GM21576 (cell line): ENCODE results near the gene GBA2.
A peak's percentile ranks its signal among the peaks of the same experiment; 100 is the strongest.

Experiments used
- ATAC-seq: cut with Tn5 transposase; IDR thresholded peaks from one replicate; pipeline ENCODE4 v1.9.1; 2021; ENCODE audit warnings: mild to moderate bottlenecking, moderate library complexity; ENCODE audit not compliant: unreplicated experiment

The GBA2 gene

DNA sequence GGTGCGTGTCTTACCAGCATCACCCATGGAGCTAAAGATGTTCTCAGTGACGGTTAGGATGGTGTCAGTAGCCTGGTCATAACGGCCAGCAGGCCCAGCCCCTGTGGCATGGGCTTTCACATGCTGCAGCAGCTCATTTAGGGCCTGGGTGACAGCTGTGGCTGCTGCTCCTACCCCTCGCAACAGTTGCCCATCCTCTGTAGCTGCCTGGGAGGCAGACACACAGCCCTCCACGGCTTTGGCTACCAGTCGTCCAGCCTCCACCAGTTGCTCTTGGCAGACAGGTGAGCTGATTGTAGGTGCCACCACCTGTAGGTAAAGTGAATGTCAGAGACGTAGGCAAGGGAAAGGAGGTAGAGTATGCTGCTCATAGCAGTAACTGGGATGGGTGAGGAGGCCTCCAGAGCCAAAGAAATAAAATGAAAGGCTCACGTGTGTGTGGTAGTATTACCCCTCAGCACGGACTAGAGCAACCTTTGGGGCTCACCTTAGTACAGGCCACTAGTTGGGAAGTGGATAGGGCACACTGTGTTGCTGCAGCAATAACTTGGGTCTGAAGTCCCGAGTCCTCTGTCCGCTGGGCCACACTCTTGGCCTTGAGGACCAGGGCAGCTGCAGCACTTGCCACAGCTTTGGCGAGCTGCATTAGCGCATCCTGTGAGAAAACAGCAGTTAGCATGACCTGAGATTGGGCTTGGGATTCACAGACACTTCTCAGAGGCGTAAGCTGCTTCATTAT, 31.7 kb downstream of the GBA2 start:
- ATAC-seq = no peak

DNA sequence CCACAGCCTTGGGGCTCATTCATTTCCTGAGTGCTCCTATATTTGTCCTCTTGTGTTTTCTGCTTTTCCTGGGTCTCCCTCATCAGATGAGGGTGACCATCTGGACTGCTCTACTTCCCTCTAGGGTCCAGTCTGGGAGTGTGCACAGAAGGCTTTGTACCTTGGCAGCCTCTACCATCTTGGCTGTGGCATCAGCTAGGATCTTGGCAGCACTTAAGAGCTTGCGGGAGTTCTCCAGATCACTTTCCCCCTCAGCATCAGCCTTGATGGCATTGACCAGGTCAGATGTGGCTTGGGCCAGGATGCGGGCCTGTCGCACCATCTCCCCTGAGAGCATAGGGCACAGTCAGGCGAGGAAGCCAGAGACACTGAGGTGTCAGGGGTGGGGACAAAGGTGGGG, 32.8 kb downstream of the GBA2 start:
- no peak for ATAC-seq

DNA sequence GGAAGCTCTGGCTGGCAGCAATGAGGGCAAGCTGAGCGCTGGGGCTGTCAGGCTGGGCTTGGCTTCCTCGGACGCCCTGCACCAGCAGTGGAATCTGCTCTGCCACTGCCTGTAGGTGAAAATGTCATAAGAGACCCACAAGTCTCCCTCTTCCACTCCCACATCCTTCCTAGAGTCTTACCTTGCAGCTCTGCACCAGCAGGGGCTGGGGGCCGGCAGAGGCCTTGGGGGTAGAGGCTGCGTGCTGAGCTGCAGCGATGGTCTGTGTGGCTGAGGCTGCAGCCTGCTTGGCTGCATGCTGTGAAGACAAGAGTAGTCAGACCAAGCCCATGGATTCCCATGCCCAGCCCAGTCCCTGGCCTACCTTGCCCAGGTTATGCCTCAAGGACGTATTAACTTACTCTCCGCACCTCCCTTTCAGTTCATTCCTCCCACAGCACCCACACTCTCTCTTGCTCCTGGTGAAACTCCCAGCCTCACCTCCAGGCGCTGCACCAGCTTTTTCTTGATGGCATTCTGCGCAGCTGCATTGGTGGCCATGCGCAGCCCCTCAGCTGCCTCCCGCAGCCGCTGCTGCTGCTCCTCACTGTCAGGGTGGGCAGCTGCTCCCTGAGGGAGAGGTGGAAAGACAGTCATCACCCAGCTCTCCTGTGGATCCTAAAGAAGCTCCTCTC, 34.3 kb downstream of the GBA2 start:
- ATAC-seq = no peak

DNA sequence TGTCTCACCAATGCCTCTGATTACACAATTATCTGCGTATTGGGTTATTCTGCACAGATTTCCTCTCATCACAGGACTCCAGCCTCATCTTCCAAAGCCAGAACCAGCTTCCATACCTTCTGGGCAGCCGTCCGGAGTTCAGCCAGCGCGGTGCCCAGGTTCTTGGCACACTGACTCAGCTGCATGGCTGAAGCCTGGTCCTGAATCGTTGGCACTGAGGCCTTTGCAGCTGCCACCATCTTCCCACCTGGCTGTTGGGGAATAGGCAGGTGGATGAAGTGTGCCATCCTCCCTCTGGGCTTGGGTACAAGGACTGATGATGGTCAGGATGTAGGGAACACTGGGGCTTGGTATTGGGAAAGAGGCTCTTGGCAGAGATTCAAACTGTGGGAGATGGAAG, 34.9 kb downstream of the GBA2 start:
- no peak for ATAC-seq

DNA sequence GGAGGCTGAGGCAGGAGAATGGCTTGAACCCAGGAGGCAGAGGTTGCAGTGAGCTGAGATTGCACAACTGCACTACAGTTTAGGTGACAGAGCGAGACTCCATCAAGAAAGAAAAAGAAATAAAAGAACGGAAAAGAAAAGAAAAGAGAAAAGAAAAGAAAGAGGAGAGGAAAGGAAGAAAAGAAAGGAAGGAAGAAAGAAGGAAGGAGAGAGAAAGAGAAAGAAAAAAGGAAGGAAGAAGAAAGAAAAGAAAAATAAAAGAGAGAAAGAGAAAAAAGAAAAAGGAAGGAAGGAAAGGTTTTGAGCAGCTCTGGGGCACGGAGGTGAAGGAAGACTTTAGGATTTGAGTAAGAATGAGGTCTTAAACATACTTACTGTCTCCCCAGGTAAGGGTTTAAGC, 35.5 kb downstream of the GBA2 start:
- ATAC-seq = no peak

DNA sequence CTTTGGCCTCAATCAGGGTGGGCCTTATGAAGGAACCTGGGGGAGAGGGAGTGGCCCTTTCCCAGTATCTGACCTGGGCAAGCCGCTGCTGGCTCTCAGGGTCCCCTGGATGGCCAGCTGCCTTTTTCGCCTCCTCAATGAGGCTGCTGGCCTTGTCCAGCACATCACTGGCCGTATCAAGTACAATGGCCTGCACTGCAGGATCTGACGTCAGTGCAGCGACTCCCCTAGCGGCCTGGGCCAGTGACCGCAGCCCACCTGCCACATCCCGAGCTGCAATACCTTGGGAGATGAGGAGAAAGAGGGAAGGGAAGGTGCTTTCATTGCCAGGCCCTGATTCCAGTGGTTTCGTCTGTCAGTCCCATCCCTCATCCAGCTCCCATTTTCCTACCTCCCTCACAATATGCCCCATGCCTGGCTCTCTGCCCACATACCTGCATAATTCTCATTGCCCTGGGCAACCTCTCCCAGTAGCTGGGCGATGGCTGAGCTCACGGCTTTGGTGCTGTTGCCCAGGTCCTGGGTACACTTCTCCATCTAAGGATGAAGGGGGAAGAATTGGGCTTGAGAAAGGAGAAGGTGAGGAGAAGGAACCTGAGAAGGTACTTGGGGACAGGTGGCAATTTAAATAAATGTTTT, 36.1 kb downstream of the GBA2 start:
- ATAC-seq = no peak

DNA sequence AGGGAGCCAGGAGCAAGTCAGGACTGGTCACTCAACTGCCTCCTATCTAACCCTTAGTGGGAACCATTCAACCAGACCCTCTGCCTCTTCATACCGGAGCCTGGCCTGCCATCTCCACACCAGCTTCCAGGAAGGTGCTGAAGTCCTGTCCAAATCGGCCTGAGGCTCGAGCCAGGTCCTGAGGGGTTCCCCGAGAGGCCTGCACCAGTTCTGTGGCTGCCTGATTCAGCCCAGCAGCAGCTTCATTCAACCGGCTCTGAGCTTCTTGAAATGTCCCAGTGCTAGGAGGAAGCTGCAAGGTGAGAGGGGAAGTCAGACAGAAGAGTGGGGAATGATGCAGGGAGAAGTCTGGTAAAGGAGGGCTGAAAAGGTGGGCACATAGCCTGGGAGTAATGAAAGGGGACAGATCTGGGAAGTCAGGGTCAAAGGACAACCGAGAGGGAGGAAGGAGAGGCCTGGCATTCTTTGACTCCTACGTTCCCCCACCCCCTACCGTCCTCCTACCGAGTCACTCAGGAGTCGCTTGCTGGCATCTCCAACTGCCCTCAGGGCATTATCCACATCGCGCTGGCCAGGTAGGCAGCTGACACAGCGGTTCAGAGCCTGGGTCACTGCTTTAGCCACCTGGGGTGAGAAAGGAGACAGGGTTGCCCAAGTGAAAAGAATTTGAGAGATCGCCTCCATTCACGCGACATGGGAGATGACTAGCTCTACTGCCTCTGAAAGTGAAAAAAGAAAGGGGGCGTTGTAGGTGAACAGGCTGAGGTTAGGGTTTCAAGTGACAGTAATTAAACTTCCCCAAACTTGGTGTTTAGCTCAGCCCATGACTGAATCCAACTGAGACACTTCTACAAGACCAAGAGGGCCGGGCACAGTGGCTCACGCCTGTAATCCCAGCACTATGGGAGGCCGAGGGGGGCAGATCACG, 37.3 kb downstream of the GBA2 start:
- no peak for ATAC-seq

DNA sequence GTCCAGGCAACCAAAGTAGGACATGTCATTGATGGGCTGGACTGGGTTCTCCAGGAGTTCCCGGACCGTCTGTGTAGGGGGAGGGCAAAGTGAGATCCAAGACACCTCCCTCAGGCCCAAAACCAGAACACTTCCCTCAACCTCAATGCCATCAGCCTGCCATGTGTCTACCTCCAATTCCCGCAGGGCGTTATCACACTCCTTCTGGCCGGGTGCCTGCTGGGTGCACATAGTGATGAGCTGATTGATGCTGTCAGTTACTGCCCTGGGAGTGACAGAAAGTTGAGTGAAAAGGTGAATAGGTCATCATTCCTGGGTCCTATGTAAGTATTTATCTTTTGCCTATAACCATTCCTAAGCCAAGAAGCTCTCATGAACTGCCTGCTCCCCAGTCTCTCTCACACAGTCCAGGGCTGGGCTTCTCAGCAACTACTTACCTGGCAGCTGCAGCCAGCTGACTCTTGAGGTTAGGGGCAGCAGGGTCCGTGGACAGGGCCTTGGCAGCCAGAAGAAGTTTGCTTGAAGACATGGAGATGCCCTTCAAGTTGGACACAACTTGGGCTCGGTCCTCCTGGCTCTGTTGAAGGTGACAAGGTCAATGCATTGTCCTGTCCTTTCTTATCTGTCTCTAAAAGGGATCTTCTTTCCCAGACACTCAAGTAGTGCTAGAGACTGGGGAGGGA, 38.1 kb downstream of the GBA2 start:
- no peak for ATAC-seq

DNA sequence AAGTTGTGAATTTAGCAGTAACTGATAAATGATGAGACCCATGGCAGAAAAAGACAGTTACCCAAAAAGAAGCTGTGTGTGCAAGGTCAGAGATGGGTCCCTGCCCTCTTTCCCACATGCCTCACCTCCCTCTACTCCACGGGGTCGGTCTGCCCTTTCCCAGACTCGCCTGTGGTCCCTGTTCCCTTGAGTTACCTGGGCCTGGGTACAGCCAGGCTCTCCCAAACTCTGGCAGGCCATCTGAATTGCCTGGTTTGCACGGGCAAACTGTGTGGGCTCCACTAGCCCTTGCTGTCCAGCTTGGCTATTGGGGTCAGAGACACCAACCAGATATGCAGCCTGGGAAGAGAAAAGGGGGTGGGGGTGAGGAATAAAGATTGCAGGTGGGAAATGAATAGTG, 40.9 kb downstream of the GBA2 start:
- no peak for ATAC-seq

DNA sequence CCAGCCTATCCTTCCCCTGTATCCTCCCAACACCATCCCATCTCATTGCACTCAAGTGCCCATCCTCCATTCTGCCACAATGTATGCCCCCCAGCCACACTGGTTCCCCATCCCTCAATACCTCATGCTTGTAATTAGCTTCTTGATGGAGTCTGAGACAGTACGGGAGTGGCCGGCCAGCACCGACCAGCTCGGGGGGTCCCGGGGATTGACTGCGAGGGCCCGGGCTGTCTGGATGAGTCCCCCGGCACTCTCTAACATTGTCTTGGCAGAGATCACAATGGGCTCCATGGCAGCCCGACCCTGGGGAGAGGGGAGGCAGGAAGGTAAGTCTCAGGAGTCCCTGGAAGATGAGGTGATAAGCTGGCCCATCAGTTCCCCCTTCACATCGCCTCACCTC, 42.1 kb downstream of the GBA2 start:
- no peak for ATAC-seq

DNA sequence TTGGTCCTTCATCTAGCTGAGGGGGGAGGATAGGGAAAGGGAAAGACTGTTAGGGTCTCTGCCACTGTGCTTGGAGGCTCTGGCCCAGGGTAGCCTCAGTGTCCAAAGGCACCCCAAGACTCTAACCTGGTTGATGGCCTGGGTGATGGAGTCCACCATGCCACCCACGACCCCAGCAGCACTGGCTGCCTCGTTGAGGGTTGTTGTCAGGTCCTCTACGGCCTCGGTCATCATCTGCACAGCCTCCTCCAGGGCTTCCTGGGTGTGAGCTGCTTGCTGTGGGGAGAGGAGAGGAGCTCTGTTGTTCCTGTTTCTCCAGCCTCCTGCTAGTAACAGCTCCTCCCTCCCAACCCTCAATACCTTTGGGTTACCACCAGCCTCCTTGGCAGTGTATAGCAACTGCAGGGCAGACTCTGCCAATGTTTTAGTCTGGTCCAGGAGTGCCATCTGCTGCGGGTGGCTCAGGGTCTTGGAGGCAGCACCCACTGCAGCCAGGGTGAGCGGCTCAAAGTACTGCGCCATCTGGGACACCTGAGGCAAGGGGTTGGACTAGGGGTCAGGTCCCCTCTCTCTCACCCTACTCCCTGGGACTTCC, 43.1 kb downstream of the GBA2 start:
- no peak for ATAC-seq

DNA sequence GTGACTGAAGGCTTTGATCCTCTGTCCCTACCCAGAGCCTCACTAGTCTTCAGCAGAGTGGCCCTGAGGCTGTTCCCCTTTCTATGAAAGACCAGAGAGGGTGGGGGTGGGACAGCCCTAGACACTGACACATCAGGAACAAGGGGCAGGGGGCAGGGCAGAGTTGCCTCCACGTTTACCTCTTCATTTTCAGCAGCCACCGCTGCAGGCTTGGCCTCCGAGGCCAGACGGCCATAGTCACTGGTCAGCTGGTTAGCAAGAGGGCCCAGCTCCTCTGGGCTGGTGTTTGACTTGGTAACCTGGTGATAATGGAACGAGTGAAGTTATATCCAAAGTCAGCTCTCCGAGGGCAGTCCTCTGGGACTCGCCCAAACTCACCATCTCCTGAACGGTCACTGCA, 43.7 kb downstream of the GBA2 start:
- ATAC-seq = no peak

DNA sequence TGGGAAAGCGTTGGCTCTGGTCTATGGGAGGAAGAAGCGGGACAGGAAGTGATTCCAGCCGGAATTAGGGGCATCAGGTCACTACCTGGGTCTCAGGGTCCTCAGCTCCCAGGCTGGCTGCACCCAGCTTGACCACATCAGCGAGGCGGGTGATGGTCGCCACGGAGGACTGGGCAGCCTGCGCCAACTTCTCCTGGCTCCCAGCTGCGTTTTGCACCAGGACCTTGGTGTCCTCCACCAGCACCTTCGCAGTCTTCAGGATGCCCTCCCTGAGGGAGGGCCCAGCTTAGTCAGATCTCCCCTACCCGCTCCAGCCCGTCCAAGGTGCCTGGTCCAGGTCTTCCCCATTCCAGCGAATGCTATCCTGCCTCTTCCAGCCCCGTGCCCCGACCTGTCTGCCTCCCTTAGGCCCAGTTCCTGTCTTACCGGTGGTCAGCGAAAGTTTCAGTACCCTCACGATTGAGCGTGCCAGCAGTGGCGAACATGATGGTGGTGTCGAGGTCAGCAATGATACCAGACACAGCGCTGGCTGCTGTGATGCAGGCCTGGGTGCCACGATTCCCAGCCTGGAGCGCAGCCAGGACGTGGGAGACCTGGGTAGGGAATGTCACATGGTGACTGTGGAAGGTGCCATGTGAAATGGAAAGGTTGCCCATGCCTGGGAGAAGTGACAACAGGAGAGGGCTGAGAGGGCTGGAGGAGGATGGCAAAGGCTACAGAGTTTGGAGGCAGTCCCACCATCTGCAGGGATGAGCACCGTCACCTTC, 44.9 kb downstream of the GBA2 start:
- ATAC-seq = no peak

DNA sequence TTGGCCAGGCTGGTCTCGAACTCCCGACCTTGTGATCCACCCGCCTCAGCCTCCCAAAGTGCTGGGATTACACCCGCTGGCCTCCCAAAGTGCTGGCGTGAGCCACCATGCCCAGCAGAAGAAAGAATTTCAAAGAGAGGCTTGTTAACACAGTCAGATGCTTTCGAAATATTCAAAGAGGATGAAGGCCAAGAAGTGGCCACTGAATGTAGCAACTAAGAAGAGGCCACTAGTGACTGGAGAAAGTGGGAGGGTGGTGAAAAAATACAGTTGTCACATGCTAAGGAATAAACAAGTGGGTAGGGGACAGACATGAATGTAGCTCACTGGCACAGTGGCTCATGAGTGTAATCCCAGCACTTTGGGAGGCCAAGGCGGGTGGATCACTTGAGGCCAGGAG, 46.3 kb downstream of the GBA2 start:
- no peak for ATAC-seq

DNA sequence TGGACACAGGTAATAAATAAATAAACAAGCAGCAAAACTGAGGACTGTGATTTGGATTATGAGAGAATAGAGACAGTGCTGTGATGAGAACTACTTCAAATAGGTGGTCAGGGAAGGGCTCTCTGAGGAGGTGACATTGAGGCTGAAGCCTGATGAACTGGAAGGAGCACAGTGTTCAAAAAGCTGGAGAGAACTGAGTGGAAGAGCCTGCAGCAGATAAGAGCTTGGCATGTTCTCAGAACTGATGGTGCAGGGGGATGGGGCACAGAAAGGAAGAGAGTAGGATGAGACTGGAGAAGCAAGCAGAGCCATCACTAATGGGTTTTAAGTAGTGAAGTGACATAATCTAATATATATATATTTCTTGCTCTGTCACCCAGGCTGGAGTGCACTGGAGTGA, 48.1 kb downstream of the GBA2 start:
- no peak for ATAC-seq

DNA sequence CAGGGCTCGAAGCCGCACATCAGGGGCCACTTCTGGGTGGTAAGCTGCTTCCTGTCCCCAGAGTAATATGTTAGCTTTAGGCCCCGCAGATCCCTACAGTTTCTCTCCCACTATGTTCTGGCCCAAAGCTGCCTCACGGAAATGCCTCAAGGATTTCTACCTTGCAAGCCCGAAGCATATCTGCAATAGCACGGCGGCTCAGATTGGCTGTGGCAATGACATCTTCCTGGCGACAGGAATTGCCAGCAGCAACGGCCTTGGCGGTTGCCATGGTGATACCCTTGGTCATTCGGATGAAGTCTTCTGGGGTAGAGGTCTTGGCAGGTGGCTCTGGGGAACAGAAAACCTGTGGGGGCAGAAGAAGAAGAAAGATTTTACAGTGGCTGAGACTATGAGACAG, 49.0 kb downstream of the GBA2 start:
- no peak for ATAC-seq

DNA sequence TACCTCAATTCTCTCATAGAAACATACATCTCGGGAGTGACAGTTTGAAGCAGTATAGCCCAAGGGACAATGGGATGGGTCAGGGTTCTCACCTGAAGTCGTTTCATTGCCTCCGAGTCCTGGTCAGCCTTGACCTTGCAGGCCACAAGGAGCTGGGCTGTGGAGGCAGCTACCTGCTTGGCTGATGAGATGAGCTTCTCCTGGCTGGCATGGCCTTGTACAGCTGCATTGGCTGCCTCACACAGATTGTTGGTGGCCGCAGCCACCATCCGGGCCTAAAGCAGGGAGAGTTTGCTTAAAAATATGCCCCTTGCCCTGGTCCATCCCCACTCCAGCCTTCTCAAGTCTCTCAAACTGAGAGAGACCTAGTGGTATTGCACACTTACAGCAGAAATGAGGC, 50.8 kb downstream of the GBA2 start:
- ATAC-seq = no peak

DNA sequence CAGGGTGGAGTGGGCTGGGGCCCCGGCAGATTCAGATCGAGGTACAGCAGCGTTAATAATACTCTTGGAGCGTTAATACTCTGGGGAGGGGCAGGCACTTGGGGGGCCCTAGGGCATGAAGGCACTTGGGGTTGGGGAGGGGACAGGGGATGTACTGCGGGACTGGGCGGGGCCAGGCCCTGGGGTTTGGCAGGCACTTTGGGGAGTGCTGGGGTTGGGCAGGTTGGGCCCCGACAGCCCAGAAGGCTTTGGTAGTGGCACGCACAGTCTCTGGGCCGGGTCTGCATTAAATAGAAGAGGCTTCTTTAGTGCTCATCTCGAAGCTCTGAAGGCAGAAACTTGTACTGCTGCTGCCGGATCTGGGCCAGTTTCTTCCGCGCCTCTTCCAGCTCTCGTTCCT, 51.5 kb downstream of the GBA2 start:
- ATAC-seq = no peak

DNA sequence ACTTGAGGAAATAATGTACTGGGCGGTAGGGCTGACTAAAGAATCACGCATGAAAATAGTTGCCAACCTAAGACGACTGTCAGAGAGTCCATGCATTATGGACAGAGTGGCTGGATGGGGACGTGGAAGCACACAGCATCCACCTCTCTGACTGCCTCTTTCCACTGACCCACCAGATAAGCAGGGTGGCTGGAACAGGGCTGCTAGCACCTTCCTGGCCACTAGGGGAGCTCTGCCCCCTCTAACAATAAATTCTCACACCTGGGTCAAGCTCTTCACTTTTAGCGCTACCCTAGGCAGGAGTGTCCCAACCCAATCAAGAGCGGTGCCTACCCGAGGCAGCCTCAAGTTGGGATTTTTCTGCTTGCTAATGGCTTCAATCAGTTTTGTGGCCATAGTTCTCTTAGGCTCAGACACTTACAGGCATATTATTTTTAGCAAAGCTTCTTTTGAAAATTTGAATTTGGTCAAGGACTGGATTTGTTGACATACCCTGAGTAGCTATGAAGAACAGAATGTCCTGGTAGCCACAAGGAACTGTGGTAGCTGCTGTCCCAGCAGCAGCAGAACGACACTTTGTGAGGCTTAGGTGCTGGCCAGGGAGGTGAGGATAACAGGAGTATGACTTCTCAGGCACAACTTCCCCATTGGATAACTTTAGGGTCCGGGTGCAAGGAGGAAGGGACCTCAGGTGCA, 52.4 kb downstream of the GBA2 start:
- ATAC-seq = peak; percentile 81
